Measurements from ENCODE around the gene ANKRD13B.

DNA sequence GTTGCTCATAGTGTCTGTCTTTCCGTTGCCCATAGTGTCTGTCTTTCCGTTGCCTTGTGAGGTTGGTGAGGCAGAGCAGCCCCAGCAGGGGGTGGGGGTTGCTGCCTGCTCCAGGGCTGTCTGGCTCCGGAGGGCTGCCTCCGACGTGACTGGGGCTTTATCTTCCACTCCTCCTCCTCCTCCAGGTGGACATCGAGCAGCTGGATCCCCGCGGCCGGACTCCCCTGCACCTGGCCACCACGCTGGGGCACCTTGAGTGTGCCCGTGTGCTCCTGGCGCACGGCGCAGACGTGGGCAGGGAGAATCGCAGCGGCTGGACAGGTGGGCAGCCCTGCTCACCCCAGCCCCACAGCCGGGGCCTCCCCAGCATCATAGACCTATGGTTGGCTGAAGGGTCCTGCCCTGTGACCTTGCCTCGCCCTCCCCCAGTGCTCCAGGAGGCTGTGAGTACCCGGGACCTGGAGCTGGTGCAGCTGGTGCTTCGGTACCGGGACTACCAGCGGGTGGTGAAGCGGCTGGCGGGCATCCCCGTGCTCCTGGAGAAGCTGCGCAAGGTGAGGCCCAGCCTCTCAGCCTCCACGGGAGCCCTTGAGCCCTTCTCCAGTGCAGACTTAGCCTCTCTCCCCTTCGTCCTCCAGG, 14.7 kb downstream of the ANKRD13B start:
- TF ChIP-seq POLR2A (IDR thresholded peaks at IDR 0.05), result no peak
- TF ChIP-seq, protein P1, sequence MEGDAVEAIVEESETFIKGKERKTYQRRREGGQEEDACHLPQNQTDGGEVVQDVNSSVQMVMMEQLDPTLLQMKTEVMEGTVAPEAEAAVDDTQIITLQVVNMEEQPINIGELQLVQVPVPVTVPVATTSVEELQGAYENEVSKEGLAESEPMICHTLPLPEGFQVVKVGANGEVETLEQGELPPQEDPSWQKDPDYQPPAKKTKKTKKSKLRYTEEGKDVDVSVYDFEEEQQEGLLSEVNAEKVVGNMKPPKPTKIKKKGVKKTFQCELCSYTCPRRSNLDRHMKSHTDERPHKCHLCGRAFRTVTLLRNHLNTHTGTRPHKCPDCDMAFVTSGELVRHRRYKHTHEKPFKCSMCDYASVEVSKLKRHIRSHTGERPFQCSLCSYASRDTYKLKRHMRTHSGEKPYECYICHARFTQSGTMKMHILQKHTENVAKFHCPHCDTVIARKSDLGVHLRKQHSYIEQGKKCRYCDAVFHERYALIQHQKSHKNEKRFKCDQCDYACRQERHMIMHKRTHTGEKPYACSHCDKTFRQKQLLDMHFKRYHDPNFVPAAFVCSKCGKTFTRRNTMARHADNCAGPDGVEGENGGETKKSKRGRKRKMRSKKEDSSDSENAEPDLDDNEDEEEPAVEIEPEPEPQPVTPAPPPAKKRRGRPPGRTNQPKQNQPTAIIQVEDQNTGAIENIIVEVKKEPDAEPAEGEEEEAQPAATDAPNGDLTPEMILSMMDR (IDR thresholded peaks at IDR 0.05), result no peak

All from Peyer's patch (tissue), 4 donors.